ENCODE results near the gene PPP2R5E.
A peak's percentile ranks its signal among the peaks of the same experiment; 100 is the strongest.

The PPP2R5E gene

DNA sequence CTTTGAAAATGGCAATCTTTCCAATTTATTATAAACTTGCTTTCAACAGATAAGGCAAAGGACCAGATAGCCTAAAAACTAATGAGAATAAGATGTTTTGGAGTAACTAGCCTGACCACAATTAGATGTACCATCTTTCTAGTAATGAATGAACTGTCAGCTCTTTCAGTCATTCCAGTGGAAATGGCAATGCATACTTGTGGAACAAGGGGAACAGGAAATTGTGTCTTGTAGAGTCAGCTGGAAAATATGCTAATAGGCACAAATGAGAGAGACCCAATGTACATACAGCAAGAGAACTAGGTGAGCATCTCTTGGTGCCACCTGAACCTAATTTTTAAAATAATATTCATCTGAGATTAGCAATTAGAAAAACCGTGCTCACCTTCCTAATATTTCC is 148.3 kb downstream of the PPP2R5E start:
- no peak overlapping the region for H3K4me3 ChIP-seq (ENCODE audit: low read depth, low read length)
- no peak for DNase-seq (ENCODE audit: low read depth)
- TF ChIP-seq POLR2A (IDR thresholded peaks at IDR 0.05; ENCODE audit: extremely low read depth, insufficient read length) = no peak

DNA sequence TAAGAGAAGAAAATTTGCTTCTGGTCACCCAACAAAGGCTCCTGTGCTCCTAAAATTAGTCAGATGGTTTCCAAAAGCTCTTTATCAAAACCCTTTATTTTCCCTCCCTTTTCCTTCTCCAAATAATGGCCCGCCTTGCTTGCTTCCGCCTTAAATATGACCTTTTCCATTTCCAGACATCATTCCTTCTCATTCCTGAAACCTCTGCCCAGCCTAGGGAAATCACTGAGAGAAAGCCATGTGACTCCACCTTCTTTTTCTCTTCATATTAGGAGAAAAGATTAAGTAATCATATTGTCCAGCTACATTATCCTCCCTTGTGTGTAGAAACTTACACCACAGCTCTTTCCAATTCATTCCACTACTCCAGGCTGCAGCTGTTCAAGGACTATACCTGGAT is 148.7 kb downstream of the PPP2R5E start:
- no peak overlapping the region for H3K4me3 ChIP-seq (ENCODE audit: low read depth, low read length)
- TF ChIP-seq MYC (IDR thresholded peaks at IDR 0.05; ENCODE audit: low read depth, low read length) (no peak), POLR2A (IDR thresholded peaks at IDR 0.05; ENCODE audit: extremely low read depth, insufficient read length) (no peak)
- TF ChIP-seq, protein P1, sequence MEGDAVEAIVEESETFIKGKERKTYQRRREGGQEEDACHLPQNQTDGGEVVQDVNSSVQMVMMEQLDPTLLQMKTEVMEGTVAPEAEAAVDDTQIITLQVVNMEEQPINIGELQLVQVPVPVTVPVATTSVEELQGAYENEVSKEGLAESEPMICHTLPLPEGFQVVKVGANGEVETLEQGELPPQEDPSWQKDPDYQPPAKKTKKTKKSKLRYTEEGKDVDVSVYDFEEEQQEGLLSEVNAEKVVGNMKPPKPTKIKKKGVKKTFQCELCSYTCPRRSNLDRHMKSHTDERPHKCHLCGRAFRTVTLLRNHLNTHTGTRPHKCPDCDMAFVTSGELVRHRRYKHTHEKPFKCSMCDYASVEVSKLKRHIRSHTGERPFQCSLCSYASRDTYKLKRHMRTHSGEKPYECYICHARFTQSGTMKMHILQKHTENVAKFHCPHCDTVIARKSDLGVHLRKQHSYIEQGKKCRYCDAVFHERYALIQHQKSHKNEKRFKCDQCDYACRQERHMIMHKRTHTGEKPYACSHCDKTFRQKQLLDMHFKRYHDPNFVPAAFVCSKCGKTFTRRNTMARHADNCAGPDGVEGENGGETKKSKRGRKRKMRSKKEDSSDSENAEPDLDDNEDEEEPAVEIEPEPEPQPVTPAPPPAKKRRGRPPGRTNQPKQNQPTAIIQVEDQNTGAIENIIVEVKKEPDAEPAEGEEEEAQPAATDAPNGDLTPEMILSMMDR (IDR thresholded peaks at IDR 0.05; ENCODE audit: low read depth, low read length) = no peak
- TF ChIP-seq, protein P2, sequence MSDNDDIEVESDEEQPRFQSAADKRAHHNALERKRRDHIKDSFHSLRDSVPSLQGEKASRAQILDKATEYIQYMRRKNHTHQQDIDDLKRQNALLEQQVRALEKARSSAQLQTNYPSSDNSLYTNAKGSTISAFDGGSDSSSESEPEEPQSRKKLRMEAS (IDR thresholded peaks at IDR 0.05; ENCODE audit: low read depth, low read length) = no peak
- DNase-seq (ENCODE audit: low read depth) = no peak

DNA sequence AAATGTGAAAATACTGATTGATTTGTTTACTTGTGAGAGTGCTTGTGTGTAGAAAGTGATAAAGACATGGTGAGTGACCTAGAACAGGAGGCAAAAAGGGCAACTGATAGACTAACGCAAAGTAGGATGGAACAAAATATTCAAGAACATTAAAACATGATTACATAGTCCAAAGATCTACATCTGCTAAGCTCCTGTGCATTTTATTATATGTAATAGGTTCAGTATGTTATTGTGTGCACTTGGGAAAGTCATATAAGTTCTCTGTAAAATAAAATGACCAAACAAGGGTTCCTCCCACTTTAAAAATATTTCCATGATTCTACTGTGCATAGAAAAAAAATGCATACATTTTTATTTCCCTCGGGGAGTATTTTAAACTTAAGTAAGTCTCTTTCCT is 150.2 kb downstream of the PPP2R5E start:
- DNase-seq (ENCODE audit: low read depth) = no peak
- H3K4me3 ChIP-seq (ENCODE audit: low read depth, low read length) = no peak overlapping the region
- TF ChIP-seq POLR2A (IDR thresholded peaks at IDR 0.05; ENCODE audit: extremely low read depth, insufficient read length) (no peak), MYC (IDR thresholded peaks at IDR 0.05; ENCODE audit: low read depth, low read length) (no peak)
- TF ChIP-seq, protein P2 (IDR thresholded peaks at IDR 0.05; ENCODE audit: low read depth, low read length) = no peak
- TF ChIP-seq, protein P1 (IDR thresholded peaks at IDR 0.05; ENCODE audit: low read depth, low read length) = no peak

DNA sequence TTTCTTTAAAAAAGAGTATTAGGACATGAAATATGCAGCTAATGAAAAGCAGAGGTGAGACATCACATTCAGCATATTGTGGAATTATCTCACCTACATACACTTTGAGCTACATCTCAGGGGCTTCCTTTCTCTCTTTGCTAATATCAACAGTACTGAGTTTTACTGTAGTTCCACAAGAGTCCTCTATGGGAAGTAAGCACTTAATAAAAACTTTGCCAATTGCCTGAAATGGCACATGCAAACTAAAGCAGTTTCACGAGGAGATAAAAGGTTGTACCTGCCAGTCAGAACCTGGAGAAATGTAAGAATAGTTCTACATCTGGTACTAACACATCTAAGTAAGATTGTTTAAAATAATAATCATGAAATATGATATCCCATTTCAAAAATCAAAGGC is 150.9 kb downstream of the PPP2R5E start:
- TF ChIP-seq, protein P1 (IDR thresholded peaks at IDR 0.05; ENCODE audit: low read depth, low read length) = no peak
- TF ChIP-seq MYC (IDR thresholded peaks at IDR 0.05; ENCODE audit: low read depth, low read length) = no peak
- TF ChIP-seq, protein P2 (IDR thresholded peaks at IDR 0.05; ENCODE audit: low read depth, low read length) = no peak
- no peak for TF ChIP-seq POLR2A (IDR thresholded peaks at IDR 0.05; ENCODE audit: extremely low read depth, insufficient read length)
- H3K4me3 ChIP-seq (ENCODE audit: low read depth, low read length) = no peak overlapping the region
- DNase-seq (ENCODE audit: low read depth) = no peak

DNA sequence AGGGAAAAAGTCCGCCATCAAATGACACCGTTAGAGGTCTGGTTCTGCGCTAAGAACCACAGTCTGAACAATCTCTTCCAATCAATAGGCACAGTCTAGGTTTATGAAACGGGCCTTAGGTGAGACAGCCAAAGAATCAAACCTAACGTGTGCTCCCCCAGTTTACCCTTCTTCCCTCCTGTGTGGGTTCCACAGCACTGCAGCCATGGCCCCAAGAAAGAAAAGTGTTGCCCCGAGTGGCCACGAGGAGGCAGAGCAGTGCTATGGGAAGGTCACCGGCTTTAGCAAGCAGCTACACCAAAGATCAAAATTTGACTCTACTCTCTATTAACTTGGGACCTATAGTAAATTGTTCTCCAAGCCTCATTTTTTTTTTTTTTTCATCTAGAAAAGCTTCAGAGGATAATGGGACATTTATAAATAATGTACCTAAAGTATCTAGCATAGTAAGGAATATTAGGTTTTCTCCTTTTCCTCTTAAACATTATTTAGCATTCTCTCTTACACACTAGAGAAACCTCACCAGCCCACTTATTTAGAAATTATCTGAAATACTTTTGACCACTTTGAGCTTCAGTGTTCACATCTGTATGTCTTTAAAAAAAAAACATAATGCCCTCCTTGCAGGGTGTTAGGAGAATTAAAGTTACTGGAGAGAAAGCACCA is 154.3 kb downstream of the PPP2R5E start:
- peak; percentile 58 for DNase-seq (ENCODE audit: low read depth)
- H3K4me3 ChIP-seq (ENCODE audit: low read depth, low read length) = no peak overlapping the region
- TF ChIP-seq, protein P1 (IDR thresholded peaks at IDR 0.05; ENCODE audit: low read depth, low read length) = peak; percentile 72
- TF ChIP-seq MYC (IDR thresholded peaks at IDR 0.05; ENCODE audit: low read depth, low read length) = no peak

DNA sequence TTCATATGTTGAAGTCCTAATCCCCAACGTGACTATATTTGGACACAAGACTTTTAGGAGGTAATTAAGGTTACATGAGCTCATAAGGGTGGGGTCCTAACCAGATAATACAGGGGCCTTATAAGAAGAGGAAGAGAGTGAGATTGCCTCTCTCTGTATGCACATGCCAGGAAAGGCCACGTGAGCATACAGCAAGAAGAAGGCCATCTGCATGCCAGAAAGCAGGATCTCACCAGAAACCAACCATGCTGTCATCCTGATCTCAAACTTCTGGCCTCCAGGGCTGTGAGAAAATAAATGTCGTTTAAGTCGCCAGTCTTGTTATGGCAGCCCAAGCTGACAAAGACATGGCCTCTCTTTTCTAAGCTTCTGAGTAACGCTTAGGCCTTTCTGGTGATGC is 155.5 kb downstream of the PPP2R5E start:
- DNase-seq (ENCODE audit: low read depth) = no peak
- TF ChIP-seq, protein P2 (IDR thresholded peaks at IDR 0.05; ENCODE audit: low read depth, low read length) = no peak
- TF ChIP-seq, protein P1 (IDR thresholded peaks at IDR 0.05; ENCODE audit: low read depth, low read length) = no peak
- TF ChIP-seq MYC (IDR thresholded peaks at IDR 0.05; ENCODE audit: low read depth, low read length) (no peak), POLR2A (IDR thresholded peaks at IDR 0.05; ENCODE audit: extremely low read depth, insufficient read length) (no peak)
- H3K4me3 ChIP-seq (ENCODE audit: low read depth, low read length) = no peak overlapping the region

Measured in NB4 (cell line).